Measurements from ENCODE around the gene MAN1A2. TPM values are rescaled to one million over a fixed set of nuclear protein-coding genes. Genes with fewer than 3 reads are reported as not detected.
A peak's percentile ranks its signal among the peaks of the same experiment; 100 is the strongest.

Gene MAN1A2
- total RNA-seq, 6 experiments from 2014 or later: 24.6 to 39.2 (median 31.2) TPM

- Histone ChIP-seq H3K4me3 (no peak overlapping the region), H3K36me3 (no peaks in the 10 kb centered on the region), H3K4me1 (no peaks in the 10 kb centered on the region), H3K9me3 (no peaks in the 10 kb centered on the region), H3K27me3 (no peaks in the 10 kb centered on the region), H3K27ac (no peak overlapping the region)
- DNase-seq (no peak), ATAC-seq (no peak)
- WGBS (ENCODE audit: insufficient coverage, low coverage, low lambda C conversion rate, missing lambda C conversion rate): 41% methylated on average over 2 of the region's 2 CpGs
- no peak for TF ChIP-seq POLR2A (IDR thresholded peaks at IDR 0.05)
- TF ChIP-seq, protein P1, sequence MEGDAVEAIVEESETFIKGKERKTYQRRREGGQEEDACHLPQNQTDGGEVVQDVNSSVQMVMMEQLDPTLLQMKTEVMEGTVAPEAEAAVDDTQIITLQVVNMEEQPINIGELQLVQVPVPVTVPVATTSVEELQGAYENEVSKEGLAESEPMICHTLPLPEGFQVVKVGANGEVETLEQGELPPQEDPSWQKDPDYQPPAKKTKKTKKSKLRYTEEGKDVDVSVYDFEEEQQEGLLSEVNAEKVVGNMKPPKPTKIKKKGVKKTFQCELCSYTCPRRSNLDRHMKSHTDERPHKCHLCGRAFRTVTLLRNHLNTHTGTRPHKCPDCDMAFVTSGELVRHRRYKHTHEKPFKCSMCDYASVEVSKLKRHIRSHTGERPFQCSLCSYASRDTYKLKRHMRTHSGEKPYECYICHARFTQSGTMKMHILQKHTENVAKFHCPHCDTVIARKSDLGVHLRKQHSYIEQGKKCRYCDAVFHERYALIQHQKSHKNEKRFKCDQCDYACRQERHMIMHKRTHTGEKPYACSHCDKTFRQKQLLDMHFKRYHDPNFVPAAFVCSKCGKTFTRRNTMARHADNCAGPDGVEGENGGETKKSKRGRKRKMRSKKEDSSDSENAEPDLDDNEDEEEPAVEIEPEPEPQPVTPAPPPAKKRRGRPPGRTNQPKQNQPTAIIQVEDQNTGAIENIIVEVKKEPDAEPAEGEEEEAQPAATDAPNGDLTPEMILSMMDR (IDR thresholded peaks at IDR 0.05): no peak
- intact Hi-C loops (cut with DNase I): no loop called here
These were observed 31.0 kb upstream of the MAN1A2 start for GRCh38 chr1:117336088-117336817.

DNA sequence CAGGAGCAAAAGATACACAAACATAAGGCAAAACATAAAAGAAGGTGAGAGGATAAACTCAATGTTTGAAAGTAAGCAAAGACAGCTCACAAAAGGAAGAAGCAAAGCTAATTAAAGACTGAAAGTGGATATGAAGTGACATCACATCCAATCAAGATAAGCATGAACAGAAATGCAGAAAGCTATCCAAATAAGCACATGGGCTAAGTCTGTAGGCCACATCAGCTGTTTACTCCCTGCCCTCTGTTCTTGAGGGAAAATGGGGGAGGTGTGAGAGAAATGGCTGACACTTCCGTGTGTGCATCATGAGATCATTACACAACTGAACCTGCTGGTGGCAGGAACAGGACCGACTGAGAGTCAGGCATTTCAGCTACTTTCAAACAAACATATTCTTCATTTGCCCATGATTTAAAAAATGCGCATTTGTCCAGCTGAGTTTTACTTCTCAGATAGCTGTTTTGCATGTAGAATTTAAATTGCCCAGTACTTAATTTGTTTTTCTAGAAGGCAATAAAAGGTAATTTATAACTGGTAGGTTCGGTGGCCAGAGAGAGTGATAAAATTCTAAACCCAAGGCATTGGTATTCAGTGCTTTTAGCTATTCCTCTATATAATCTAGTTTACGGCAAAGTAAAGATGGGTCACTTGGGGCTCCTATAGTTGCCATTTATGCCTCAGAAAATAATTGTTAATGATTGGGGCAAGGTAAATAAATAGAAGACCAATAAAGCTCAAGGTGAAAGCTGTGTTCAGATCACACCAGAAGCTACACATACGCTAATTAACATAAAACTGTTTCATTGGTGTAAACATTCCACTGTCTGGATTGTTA, 27.2 kb upstream of the MAN1A2 start:
- no peak for DNase-seq
- peak; percentile 51 to 90 (median 56) for ATAC-seq
- Histone ChIP-seq H3K36me3 (no peaks in the 10 kb centered on the region), H3K4me1 (no peaks in the 10 kb centered on the region), H3K9me3 (no peaks in the 10 kb centered on the region), H3K27me3 (no peaks in the 10 kb centered on the region), H3K27ac (no peak overlapping the region), H3K4me3 (no peak overlapping the region)
- intact Hi-C loops (cut with DNase I): no loop called here
- 64% methylated on average over 6 of the region's 6 CpGs for WGBS (ENCODE audit: insufficient coverage, low coverage, low lambda C conversion rate, missing lambda C conversion rate)
- TF ChIP-seq, protein P1 (IDR thresholded peaks at IDR 0.05): no peak
- TF ChIP-seq POLR2A (IDR thresholded peaks at IDR 0.05): no peak

GRCh38 chr1:117341123-117341522, 26.1 kb upstream of the MAN1A2 start:
- WGBS (ENCODE audit: insufficient coverage, low coverage, low lambda C conversion rate, missing lambda C conversion rate): 67% methylated on average over 4 of the region's 5 CpGs
- TF ChIP-seq, protein P1 (IDR thresholded peaks at IDR 0.05): no peak
- no peak for TF ChIP-seq POLR2A (IDR thresholded peaks at IDR 0.05)
- no peak for ATAC-seq
- intact Hi-C loops (cut with DNase I): no loop called here
- Histone ChIP-seq H3K36me3 (no peaks in the 10 kb centered on the region), H3K4me1 (no peaks in the 10 kb centered on the region), H3K27ac (no peak overlapping the region), H3K27me3 (no peaks in the 10 kb centered on the region), H3K4me3 (no peak overlapping the region), H3K9me3 (no peaks in the 10 kb centered on the region)
- DNase-seq: no peak

DNA sequence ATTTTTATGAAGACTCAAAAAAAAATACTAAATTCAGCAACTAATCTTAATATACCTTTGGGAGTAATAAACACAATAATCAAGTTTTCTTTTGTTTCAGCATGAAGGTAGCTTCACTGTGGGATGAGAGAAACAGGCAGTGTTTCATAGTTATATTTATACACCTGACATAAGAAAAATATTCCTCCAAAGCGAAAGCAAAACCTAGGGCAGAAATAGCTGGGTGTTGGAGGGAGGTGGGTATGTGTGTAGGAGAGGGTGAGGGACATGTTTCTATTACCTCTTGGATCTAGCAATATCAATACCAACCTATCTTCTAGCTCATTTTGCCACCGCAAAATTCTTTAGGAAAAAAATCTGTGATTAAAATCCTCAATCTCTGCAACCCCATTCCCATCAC, 24.9 kb upstream of the MAN1A2 start:
- WGBS (ENCODE audit: insufficient coverage, low coverage, low lambda C conversion rate, missing lambda C conversion rate): 61% methylated on average over 2 of the region's 2 CpGs
- no peak for DNase-seq
- Histone ChIP-seq H3K36me3 (no peaks in the 10 kb centered on the region), H3K4me3 (no peak overlapping the region), H3K9me3 (no peaks in the 10 kb centered on the region), H3K4me1 (no peaks in the 10 kb centered on the region), H3K27ac (no peak overlapping the region), H3K27me3 (no peaks in the 10 kb centered on the region)
- no peak for ATAC-seq
- intact Hi-C loops (cut with DNase I): no loop called here
- TF ChIP-seq, protein P1 (IDR thresholded peaks at IDR 0.05): no peak
- no peak for TF ChIP-seq POLR2A (IDR thresholded peaks at IDR 0.05)
